ENCODE measurements around the gene DNAH10.

Gene DNAH10

GRCh38 chr12:123873793-123874192 is 111.7 kb downstream of the DNAH10 start:
- DNase-seq (ENCODE audit: low read depth) = no peak
- no peak overlapping the region for H3K4me3 ChIP-seq (ENCODE audit: low read depth, low read length)
- TF ChIP-seq, protein P1, sequence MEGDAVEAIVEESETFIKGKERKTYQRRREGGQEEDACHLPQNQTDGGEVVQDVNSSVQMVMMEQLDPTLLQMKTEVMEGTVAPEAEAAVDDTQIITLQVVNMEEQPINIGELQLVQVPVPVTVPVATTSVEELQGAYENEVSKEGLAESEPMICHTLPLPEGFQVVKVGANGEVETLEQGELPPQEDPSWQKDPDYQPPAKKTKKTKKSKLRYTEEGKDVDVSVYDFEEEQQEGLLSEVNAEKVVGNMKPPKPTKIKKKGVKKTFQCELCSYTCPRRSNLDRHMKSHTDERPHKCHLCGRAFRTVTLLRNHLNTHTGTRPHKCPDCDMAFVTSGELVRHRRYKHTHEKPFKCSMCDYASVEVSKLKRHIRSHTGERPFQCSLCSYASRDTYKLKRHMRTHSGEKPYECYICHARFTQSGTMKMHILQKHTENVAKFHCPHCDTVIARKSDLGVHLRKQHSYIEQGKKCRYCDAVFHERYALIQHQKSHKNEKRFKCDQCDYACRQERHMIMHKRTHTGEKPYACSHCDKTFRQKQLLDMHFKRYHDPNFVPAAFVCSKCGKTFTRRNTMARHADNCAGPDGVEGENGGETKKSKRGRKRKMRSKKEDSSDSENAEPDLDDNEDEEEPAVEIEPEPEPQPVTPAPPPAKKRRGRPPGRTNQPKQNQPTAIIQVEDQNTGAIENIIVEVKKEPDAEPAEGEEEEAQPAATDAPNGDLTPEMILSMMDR (IDR thresholded peaks at IDR 0.05; ENCODE audit: low read depth, low read length) = no peak
- TF ChIP-seq POLR2A (IDR thresholded peaks at IDR 0.05; ENCODE audit: extremely low read depth, insufficient read length) = no peak
- no peak for TF ChIP-seq MAX (IDR thresholded peaks at IDR 0.05; ENCODE audit: low read depth, low read length)
- no peak for TF ChIP-seq MYC (IDR thresholded peaks at IDR 0.05; ENCODE audit: low read depth, low read length)

- TF ChIP-seq MYC (IDR thresholded peaks at IDR 0.05; ENCODE audit: low read depth, low read length) = no peak
- TF ChIP-seq, protein P1 (IDR thresholded peaks at IDR 0.05; ENCODE audit: low read depth, low read length) = no peak
- TF ChIP-seq POLR2A (IDR thresholded peaks at IDR 0.05; ENCODE audit: extremely low read depth, insufficient read length) = no peak
- TF ChIP-seq MAX (IDR thresholded peaks at IDR 0.05; ENCODE audit: low read depth, low read length) = no peak
- peak; percentile 47 for DNase-seq (ENCODE audit: low read depth)
- no peak overlapping the region for H3K4me3 ChIP-seq (ENCODE audit: low read depth, low read length)
Measured at GRCh38 chr12:123877968-123878367, 115.9 kb downstream of the DNAH10 start.

DNA sequence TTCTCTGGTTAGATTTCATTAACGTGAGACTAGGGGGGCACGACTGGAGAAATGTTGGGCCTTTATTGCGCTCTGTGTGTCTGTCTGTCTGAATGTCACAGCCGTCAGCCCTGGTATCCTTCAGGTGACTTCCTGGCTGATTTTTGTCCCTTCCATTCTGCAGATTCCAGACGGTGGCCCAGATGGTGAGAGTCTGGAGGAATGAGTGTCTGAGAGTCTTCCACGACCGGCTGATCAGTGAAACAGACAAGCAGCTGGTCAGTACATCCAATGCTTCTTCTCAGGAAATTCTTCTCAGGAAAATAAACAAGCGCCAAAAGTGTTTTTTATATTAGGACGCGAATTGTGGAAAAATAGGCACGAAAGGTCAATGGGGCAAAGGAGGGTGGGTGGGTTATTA is 117.0 kb downstream of the DNAH10 start:
- H3K4me3 ChIP-seq (ENCODE audit: low read depth, low read length) = no peak overlapping the region
- TF ChIP-seq MAX (IDR thresholded peaks at IDR 0.05; ENCODE audit: low read depth, low read length) (no peak), POLR2A (IDR thresholded peaks at IDR 0.05; ENCODE audit: extremely low read depth, insufficient read length) (no peak), MYC (IDR thresholded peaks at IDR 0.05; ENCODE audit: low read depth, low read length) (no peak)
- TF ChIP-seq, protein P1 (IDR thresholded peaks at IDR 0.05; ENCODE audit: low read depth, low read length) = no peak
- DNase-seq (ENCODE audit: low read depth) = no peak

DNA sequence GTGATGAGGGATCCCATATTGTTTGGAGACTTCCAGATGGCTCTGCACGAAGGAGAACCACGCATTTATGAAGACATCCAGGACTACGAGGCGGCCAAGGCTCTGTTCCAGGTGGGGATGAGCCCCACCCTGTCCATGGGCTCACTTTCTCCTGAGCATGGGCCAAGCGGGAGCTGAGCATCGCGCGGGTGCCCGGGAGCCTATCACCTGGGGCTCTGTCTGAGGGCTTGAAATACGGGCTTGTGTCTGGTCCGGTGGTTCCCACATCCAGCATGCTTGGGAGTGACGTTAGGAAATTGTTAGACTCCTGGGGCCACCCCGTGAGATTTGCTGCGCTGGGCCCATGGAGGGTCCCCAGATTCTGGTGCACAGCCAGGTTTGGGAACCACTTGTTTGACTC is 117.6 kb downstream of the DNAH10 start:
- no peak overlapping the region for H3K4me3 ChIP-seq (ENCODE audit: low read depth, low read length)
- TF ChIP-seq MAX (IDR thresholded peaks at IDR 0.05; ENCODE audit: low read depth, low read length) = no peak
- DNase-seq (ENCODE audit: low read depth) = no peak

DNA sequence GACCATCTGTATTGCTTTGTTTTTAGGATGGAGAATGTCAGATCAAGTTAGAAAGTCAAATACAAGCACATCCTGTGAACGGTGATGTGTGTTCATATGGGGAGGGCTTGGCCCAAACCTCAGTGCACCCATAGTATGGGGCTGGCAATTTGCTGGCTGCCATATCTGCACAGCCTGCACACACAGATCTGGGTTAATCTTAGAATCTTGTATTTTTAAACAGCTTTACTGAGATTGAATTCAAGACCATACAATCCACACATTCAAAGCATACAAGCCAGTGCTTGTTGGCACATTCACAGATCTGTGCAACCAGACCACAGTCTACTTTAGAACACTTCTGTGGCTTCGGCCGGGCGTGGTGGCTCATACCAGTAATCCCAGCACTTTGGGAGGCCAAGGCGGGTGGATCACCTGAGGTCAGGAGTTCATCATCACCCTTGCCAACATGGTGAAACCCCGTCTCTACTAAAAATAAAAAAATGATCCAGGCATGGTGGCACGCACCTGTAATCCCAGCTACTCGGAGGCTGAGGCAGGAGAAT is 120.1 kb downstream of the DNAH10 start:
- H3K4me3 ChIP-seq (ENCODE audit: low read depth, low read length) = no peak overlapping the region
- no peak for DNase-seq (ENCODE audit: low read depth)
- TF ChIP-seq POLR2A (IDR thresholded peaks at IDR 0.05; ENCODE audit: extremely low read depth, insufficient read length) = no peak
- TF ChIP-seq, protein P1 (IDR thresholded peaks at IDR 0.05; ENCODE audit: low read depth, low read length) = no peak
- no peak for TF ChIP-seq MAX (IDR thresholded peaks at IDR 0.05; ENCODE audit: low read depth, low read length)

- no peak for DNase-seq (ENCODE audit: low read depth)
Measured at GRCh38 chr12:123886258-123886657, 124.2 kb downstream of the DNAH10 start.

More at GRCh38 chr12:123886258-123886657, 124.2 kb downstream of the DNAH10 start:
- H3K4me3 ChIP-seq (ENCODE audit: low read depth, low read length) = no peak overlapping the region
- TF ChIP-seq MYC (IDR thresholded peaks at IDR 0.05; ENCODE audit: low read depth, low read length) (no peak), POLR2A (IDR thresholded peaks at IDR 0.05; ENCODE audit: extremely low read depth, insufficient read length) (no peak), MAX (IDR thresholded peaks at IDR 0.05; ENCODE audit: low read depth, low read length) (no peak)
- TF ChIP-seq, protein P1 (IDR thresholded peaks at IDR 0.05; ENCODE audit: low read depth, low read length) = no peak

All from NB4 (cell line).